ENCODE measurements around the gene SNX5. TPM values are rescaled to one million over a fixed set of nuclear protein-coding genes. Genes with fewer than 3 reads are reported as not detected.

Gene SNX5
- total and polyA plus RNA-seq, 9 of the 15 experiments (the other 6 are each of a cell fraction or from before 2014, with no cell fraction given), result 53.5 to 276 (median 160) TPM

DNA sequence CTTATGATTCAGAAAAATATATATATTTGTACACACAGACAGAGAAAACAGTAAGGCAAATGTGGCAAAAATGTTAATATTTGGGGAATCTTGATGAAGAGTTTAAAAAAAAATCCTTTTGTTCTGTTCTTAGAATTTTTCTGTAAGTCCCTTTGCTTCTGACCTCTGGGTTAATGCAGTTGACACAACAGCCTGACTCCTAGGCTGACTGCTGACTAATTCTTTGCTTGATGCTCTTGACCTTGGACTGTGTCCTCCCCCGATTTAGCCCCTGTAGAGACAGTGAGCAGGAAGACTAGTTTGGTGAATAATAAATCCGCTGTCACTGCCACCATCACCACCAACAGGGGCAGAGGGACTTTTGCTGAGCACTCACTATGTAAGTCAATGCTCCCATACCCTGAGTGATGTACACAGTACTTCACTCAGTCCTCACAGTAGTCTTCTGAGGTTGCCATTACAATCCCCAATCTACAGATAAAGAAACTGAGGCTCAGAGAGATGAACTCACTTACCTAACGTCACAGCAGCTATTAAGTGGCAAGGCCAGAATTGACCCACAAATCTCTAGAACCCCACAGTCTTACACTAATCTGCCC, 71.7 kb downstream of the SNX5 start:
- Histone ChIP-seq H3K4me2 (ENCODE audit: insufficient read depth, low read length) (no peak overlapping the region), H3K27me3 (ENCODE audit: control insufficient read depth in 2 of 2, insufficient read depth in 2 of 2, low read length in 2 of 2) (0 out of 5 replicates have a peak, but pooled peaks cover 0 to 5% of the 10 kb centered on the region in 2 experiments), H3K9ac (ENCODE audit: insufficient read depth in 1 of 2, low read depth in 2 of 2, low read length in 2 of 2) (no peak overlapping the region), H3K4me3 (no peak overlapping the region), H3K9me3 (replicated peaks; ENCODE audit: control insufficient read depth, insufficient read depth, low read depth, low read length) (no peaks in the 10 kb centered on the region), H4K20me1 (replicated peaks; ENCODE audit: control insufficient read depth, insufficient read depth, low read length) (no peaks in the 10 kb centered on the region), H3K36me3 (ENCODE audit: control insufficient read depth, insufficient read depth, low read length) (no peaks in the 10 kb centered on the region), H2AFZ (ENCODE audit: low read depth, low read length) (no peak overlapping the region), H3K27ac (ENCODE audit: extremely low read depth, low read depth, low read length) (no peak overlapping the region), H3K79me2 (ENCODE audit: control insufficient read depth, insufficient read depth, low read length) (no peaks in the 10 kb centered on the region), H3K4me1 (replicated peaks in 1 of 2; ENCODE audit: control insufficient read depth in 2 of 2, insufficient read depth in 2 of 2, low read length in 2 of 2) (peaks cover 9 to 16% of the 10 kb centered on the region in 2 experiments), H3K9me1 (ENCODE audit: control insufficient read depth, insufficient read depth, low read length) (no peaks in the 10 kb centered on the region)
- no peak; the same call in 2 of the 3 replicates for ATAC-seq
- BruUV-seq (replicated peaks), result no TSS peak
- TF ChIP-seq SP2 (IDR thresholded peaks at IDR 0.05; ENCODE audit: extremely low read depth, low read depth, low read length, poor library complexity, severe bottlenecking) (no peak), RBM25 (IDR thresholded peaks at IDR 0.05; ENCODE audit: low read depth, low read length, severe bottlenecking) (peak; percentile 36)
- POLR2A ChIA-PET, result no interaction called here
- 30% methylated on average over 3 of the region's 3 CpGs for WGBS (ENCODE audit: insufficient coverage, low coverage, missing lambda C conversion rate)
- CTCF ChIA-PET (ENCODE audit: low intra/inter-chr PET ratio), result no interaction called here
- DNase-seq (ENCODE audit: extremely low read depth in 1 of 4, low spot score in 3 of 4), result peak in 1 of 4 experiments; percentile 12
- intact Hi-C loops (cut with micrococcal nuclease), result loop anchor here (5.0 to 10.0 kb wide), 5 partner anchors 40 to 390 kb away; partner anchors contain the start of genes BFSP1 and RRBP1
- FAIRE-seq, result no peak
- in situ Hi-C loops (cut with MboI), result no loop called here

DNA sequence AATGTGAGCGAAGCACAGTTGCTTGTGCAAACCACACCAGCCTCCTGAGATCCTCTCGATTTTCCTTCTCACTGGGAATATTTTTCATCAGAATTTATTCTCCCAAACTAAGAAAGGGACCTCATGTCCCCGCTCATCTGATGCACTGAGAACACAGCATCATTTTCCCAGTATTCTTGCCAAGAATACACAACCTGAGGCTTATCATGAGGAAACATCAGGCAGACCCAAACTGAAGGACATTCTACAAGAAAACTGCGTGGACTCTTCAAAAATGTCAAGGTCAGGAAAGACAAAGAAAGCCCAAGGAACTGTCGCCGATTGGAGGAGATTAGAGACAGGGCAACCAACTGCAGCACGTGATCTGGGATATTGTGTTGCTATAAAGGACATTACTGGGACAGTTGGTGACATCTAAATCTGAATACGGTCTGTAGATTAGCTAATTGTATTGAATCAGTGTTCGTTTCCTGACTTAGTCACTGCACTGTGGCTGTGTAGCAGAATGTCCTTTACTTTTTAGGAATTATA, 72.3 kb downstream of the SNX5 start:
- no peaks in the 10 kb centered on the region for H3K36me3 ChIP-seq (ENCODE audit: control insufficient read depth, insufficient read depth, low read length)
- peak overlapping the region in 1 of 2 experiments; percentile 42; a peak in 1 of 4 replicates for H3K9ac ChIP-seq (ENCODE audit: insufficient read depth in 1 of 2, low read depth in 2 of 2, low read length in 2 of 2)
- peak in 1 of 4 experiments; percentile 31 for DNase-seq (ENCODE audit: extremely low read depth in 1 of 4, low spot score in 3 of 4)
- no peaks in the 10 kb centered on the region for H3K9me1 ChIP-seq (ENCODE audit: control insufficient read depth, insufficient read depth, low read length)
- H4K20me1 ChIP-seq (replicated peaks; ENCODE audit: control insufficient read depth, insufficient read depth, low read length), result no peaks in the 10 kb centered on the region
- POLR2A ChIA-PET, result interaction anchor here (0.6 kb wide), 1 partner anchor 354 kb away, joined by 3 read pairs; no protein-coding TSS in a partner anchor
- intact Hi-C loops (cut with micrococcal nuclease), result loop anchor here (5.0 to 10.0 kb wide), 5 partner anchors 41 to 389 kb away; partner anchors contain the start of genes BFSP1 and RRBP1
- H3K4me2 ChIP-seq (ENCODE audit: insufficient read depth, low read length), result no peak overlapping the region
- CTCF ChIA-PET (ENCODE audit: low intra/inter-chr PET ratio), result no interaction called here
- H3K9me3 ChIP-seq (replicated peaks; ENCODE audit: control insufficient read depth, insufficient read depth, low read depth, low read length), result no peaks in the 10 kb centered on the region
- no peak overlapping the region for H2AFZ ChIP-seq (ENCODE audit: low read depth, low read length)
- 2% methylated on average over 9 of the region's 9 CpGs for WGBS (ENCODE audit: insufficient coverage, low coverage, missing lambda C conversion rate)
- H3K4me1 ChIP-seq (replicated peaks in 1 of 2; ENCODE audit: control insufficient read depth in 2 of 2, insufficient read depth in 2 of 2, low read length in 2 of 2), result peaks cover 9 to 16% of the 10 kb centered on the region in 2 experiments
- no peak overlapping the region for H3K4me3 ChIP-seq
- 0 out of 5 replicates have a peak, but pooled peaks cover 0 to 5% of the 10 kb centered on the region in 2 experiments for H3K27me3 ChIP-seq (ENCODE audit: control insufficient read depth in 2 of 2, insufficient read depth in 2 of 2, low read length in 2 of 2)
- no peak overlapping the region for H3K27ac ChIP-seq (ENCODE audit: extremely low read depth, low read depth, low read length)
- peak; percentile 42 for FAIRE-seq
- ATAC-seq, result no peak; the same call in none of the 3 replicates
- in situ Hi-C loops (cut with MboI), result no loop called here
- BruUV-seq (replicated peaks), result no TSS peak
- H3K79me2 ChIP-seq (ENCODE audit: control insufficient read depth, insufficient read depth, low read length), result no peaks in the 10 kb centered on the region
- TF ChIP-seq SMARCC2 (IDR thresholded peaks at IDR 0.05; ENCODE audit: low read depth) (no peak), ZNF24 (IDR thresholded peaks at IDR 0.05) (no peak), NONO (IDR thresholded peaks at IDR 0.05; ENCODE audit: low read depth in 2 of 2, low read length in 1 of 2) (no peak), SREBF2 (CRISPR knock-in tag; IDR thresholded peaks at IDR 0.05) (no peak), MYBL2 (IDR thresholded peaks at IDR 0.05; ENCODE audit: low read depth) (no peak), MYBL2 (CRISPR knock-in tag; IDR thresholded peaks at IDR 0.05; ENCODE audit: borderline replicate concordance) (no peak), BHLHE40 (IDR thresholded peaks at IDR 0.05; ENCODE audit: low read length) (peak; percentile 60), ZNF224 (CRISPR knock-in tag; IDR thresholded peaks at IDR 0.05) (no peak), MTA1 (IDR thresholded peaks at IDR 0.05; ENCODE audit: borderline replicate concordance) (0 out of 2 replicates have a peak, but pooled peaks have one; percentile 18), ZNF197 (CRISPR knock-in tag; IDR thresholded peaks at IDR 0.05; ENCODE audit: low read depth) (no peak), KDM1A (IDR thresholded peaks at IDR 0.05) (peak; percentile 37 to 51; a peak in 2 of 4 replicates), U2AF1 (optimal IDR thresholded peaks at IDR 0.05; ENCODE audit: low read depth, low read length) (no peak)
- TF ChIP-seq, protein P1, sequence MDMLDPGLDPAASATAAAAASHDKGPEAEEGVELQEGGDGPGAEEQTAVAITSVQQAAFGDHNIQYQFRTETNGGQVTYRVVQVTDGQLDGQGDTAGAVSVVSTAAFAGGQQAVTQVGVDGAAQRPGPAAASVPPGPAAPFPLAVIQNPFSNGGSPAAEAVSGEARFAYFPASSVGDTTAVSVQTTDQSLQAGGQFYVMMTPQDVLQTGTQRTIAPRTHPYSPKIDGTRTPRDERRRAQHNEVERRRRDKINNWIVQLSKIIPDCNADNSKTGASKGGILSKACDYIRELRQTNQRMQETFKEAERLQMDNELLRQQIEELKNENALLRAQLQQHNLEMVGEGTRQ (CRISPR knock-in tag; IDR thresholded peaks at IDR 0.05), result peak; percentile 81

Measured in K562 (cell line).